ENCODE data around the gene PLCD3.

Gene PLCD3

DNA sequence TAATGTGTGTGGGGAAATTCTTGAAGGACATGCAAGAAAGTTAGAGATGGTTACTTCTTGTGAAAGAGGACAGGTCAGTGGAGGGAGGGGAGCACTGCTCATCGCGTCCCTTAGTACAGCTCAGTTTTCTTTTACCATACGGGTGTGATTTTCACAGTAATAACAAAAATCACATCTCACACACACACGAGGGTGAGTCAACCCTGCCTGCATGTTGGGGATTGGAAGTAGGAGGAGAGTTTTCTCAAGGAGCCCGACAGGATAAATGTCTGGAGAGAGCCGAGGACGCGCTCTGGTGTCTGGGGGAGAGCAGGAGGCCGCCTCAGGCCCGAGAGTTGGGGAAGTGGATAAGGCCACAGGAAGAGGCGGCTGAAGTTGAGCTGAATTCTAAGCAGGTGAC is 16.4 kb downstream of the PLCD3 start:
- DNase-seq (ENCODE audit: low read depth): no peak

DNA sequence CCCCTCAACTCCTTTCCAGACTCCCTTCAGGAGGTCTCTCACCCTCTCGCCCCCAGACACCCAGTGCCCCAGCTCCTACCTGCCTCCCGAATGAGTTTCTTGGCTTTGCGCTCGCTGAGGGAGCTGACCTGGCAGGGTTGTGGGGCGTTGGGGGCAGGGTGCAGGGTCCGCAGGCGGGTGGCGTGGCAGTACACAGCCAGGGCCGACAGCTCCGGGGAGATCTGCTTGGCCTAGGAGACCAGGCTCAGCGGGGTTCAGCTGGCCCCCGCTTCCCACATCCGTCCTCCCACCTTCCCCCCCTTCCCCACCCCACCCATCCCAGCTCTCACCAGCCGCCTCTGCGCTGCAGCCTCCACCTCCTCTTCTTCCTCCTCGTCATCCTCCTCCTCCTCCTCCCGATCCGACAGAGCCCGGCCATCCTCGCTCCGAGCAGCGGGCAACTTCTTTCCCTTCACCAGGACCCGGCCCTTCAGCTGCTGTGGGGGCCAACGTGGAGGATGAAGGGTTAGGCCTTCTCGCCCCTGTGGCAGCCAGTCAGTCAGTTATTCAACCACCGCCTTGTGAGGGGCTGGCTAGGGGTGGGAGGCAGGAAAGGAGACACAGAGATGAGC is 17.2 kb downstream of the PLCD3 start:
- no peak for DNase-seq (ENCODE audit: low read depth)

DNA sequence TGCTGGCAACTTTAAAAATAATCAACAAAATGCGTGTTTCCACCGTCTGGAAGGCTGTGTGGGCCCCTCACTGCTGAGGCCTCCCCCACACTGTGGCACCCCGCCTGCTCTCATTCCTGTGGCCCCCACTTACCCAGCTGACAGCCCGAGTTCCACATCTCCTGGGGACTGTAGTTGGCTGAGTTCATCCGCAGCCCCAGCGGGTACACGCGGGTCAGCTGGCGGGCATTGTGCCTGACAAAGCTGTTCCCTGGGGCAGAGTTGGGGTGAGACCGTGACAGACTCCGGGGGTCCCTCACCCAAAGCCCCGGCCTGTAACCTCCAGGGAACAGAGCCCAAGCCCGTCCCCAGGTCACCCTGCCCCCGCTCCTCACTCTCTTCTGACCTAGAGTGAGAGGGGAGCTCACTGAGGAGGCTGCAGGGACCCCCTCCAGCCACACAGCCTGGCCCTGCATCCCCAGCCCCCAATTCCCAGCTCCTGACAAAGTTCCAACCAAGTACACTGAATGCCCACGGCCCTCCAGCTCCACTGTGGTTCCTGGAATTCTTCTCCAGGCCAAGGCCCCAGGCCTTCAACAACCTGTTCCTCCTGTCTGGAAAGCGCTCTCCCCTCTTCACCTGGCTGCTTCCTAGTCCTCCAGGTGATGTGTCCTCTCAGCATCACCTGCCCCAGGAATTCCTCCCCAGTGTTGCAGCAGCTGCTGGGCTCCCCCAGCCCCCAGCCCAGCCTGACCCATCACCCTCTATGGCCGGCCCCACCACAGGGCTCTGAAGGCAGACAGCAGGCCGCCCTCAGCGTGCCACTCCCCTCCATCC is 18.0 kb downstream of the PLCD3 start:
- no peak for DNase-seq (ENCODE audit: low read depth)

DNA sequence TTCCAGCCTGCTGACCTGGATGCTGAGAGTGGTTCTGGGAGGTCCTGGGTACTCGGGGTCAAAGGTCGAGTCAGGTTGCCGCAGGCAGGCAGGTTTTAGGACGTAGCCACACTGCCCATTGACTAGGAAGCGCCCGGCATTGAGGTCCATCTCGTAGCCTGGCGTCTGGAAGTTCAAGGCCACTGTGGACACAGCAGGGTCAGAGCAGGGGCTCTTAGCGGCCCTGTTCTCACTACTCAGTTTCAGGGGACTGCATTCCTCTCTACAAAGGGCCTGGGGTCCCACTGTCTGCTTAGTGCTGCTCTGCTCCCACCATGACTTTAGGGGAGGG is 18.9 kb downstream of the PLCD3 start:
- DNase-seq (ENCODE audit: low read depth): no peak

DNA sequence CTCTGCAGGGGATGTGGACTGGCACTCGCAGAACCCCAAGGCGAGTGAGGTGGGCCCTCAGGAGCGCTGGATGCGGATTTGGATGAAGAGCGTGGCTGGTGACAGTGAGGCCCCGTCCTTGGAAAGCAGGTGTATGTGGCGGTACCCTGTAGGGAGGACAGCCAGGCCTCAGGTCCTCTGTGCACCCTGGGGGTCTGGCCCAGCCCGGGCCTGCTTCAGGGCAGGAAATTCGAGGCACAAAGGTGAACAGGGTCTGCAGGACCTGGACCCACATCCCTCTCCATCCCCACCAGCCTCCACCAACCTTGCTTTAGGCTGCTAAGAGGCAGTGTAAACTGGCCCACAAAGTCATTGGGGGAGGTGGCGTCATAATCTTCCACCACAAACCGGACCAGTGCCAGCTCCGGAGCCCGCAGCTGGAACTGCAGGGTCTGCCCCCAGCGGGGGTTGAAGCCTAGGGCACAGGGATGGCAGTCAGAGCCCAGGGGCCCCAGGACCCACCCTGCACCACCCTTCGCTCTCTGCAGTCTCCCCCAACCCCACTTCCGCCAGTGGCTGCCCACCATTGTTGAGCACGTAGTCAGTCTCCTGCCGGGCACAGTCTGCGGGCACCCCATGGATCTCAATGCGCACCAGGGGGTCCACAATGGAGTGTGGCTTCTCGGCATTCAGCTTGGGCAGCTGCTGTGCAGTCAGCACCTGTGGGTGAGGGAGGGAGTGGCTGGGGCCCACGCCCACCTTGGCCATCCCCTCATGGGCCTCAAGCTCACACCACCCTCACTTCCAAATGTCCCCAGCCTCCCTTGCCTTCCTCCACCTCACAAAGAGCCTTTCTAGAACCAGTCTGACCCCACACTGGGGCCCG is 19.5 kb downstream of the PLCD3 start:
- no peak for DNase-seq (ENCODE audit: low read depth)

DNA sequence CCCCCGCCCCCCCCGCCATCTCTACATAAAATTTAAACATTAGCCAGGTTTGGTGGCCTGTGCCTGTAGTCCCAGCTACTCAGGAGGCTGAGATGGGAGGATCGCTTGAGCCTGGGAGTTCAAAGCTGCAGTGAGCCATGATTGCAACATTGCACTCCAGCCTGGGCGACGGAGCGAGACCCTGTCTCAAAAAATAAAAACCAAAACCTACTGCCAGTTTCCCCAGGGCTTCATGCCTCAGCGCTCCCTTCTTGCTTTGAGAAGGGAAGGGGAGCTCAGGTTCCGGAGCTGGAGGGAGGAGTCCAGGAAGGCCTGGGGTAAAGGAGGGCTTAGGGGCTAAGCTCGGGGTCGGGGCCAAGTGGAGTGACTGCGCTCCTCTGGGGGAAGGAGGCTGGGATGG is 20.5 kb downstream of the PLCD3 start:
- DNase-seq (ENCODE audit: low read depth): no peak

DNA sequence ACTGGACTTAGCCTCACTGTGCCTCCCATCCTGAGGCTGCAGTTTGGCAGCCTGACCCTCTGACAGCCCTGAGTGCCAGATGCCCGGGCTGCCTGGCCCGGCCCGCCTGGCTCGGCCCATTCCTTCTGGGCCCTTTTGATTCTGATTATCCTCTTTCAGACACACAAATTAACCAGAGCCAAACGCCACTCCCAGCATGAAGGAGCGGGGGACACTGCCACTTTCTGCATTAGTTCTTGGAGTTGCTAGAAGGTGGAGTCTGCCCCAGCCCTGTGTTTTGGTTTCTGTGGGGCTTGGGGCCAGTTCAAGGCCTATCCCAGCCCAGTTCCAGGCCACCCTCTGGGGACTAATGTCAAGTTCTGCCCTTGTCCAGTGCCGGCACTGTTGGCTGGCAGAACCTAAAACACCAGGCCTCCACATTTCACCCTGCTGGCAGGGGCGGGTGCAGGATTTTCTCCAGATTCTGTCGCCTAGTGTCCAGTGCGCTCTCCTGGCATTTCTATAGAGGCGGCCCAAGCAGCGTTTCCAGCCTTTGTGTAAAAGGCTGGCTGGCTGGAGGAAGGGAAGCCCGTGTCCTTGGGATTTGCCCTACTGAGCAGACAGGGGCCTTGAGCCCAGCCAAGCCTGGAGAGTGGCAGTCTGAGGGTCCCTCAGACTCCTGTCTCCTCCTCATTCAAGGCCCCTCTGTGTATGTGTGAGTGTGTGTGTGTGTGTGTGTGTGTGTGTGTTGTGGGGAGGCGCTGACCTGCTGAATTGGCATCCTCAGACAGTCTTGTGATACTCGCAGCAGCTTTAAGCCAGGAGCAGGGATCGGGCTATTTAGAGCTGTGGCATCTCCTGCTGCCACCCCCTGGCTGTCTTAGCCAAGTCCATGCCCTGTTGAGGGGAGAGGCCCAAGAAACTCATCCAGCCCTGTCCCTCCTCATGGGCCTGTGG is 21.4 kb downstream of the PLCD3 start:
- no peak for DNase-seq (ENCODE audit: low read depth)

DNA sequence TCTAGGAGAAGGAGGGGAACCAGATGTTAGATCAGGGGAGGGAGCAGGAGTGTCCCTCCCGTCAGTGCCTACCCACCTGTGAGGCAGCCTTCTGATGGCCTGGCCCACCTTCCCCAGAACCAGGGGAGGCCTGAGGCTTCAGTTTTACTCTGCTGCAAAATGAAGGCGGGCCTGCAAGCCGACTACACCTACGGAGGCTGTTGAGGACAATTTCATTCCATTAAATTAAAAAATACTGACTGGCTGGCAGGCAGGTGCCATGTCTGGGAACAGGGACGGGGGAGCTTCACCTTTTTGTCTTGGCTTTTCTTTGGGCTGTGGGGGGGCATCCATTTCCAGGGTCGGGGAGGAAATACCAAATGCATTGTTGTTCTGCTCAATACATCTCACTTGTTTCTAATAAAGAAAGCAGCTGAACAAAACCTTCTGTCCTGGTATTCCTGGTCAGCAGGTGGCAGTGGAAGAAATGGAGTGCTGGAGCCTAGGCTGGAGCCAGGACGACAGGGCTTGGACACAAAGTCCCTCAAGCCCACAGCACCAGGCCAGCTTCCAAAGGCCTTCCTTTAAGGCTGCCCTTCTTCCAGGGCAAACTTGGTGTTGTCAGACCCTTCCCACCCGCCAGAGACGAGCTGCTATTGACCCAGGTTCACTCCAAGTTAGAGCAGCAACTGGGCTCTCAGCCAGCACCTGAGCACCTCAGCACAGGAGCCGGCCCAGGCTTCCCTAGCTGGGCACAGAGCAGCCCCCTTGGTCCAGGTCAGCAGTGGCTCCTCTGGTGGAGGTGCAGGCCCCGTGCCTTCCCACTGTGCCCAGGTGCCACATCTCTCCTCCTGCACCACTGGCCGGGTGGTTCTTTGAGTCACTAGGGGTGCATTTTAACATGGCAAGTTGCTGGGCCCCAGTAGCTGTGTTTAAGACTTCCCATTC is 23.5 kb downstream of the PLCD3 start:
- DNase-seq (ENCODE audit: low read depth): no peak

DNA sequence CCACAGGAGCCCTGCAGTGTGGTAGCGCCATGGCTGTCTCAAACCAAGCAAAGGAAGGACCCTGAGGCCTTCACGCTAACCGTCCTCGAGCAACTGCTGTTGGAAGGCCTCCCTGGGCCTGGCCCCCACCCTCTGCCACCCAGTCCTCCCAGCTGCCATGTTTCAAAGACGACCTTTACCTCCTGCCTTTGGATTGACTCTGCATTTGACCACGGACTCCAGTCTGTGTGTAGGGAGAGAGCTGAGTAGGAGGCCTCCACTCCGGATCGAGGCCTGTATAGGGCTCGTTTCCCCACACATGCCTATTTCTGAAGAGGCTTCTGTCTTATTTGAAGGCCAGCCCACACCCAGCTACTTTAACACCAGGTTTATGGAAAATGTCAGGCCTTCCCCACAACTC is 24.3 kb downstream of the PLCD3 start:
- DNase-seq (ENCODE audit: low read depth): no peak

DNA sequence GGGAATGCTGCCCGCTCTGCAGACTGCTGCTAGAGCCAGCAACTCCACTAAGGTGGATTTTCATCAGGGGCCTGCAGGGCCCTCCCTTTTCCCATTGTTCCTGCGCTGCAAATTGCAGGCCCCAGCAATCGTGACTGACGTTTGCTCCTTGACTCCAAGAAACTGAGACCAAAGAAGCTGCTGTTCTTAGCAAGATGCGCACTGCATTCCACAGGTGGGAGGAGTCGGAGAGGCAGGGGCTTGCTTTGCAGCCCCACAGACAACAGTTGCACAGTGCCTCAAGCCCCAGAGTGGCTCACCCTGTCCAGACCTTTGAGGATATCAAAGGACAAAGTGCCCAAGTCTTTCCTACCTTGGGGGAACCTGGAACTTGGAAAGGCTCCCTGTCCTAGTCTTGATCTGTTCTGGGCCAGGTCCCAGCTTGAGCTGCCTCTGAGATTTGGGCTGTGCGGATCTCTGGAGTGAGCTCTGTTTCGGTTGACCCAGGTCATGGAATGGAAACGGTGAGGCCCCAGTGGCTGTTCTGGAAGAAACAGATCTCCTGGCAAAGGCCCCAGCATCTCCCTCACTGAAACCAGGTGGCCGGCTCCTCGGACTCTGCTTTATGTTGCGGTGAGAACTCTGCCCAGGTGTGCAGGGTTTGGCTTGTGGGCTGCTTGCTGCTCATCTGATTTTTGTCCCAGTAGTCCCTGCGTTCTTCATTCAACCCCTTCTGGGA is 24.9 kb downstream of the PLCD3 start:
- DNase-seq (ENCODE audit: low read depth): no peak

DNA sequence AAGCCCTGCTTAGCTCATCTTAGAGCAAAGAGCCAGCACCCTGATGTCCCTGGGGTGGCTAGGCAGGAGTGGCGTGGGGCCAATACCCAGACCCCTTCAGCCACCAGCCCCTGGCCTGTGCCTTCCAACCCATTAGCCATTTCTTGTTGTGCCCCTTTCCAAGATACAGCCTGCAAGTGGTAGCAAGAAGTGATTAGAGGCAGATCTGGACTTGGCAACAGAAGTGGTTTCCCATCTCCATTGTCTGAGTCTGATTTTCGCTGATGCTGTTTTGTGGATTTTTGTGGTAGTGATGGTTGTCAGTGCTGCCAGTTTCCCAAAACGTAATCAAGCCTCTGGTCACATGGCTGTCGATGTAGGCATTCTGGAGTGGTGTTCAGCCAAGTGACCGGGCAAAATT is 25.7 kb downstream of the PLCD3 start:
- DNase-seq (ENCODE audit: low read depth): no peak

DNA sequence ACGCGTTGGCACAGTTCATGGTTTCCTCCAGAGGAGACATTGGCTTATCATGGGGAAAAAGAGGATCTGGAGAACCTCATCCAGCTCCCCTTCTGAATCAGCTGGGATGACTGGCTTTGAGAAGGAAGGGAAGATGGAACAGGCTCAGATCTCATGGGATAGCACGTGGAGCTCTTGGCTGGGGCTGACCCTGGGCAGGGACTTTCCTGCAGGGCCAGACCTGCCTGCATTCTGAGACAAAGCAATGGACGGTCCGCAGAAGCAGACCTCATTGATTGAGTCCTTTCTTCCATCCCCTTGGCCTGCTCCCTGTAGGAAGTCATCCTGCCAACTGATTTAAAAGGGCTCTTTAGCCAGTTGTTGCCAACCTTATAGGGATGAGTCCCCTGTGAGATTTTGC is 26.2 kb downstream of the PLCD3 start:
- DNase-seq (ENCODE audit: low read depth): no peak

DNA sequence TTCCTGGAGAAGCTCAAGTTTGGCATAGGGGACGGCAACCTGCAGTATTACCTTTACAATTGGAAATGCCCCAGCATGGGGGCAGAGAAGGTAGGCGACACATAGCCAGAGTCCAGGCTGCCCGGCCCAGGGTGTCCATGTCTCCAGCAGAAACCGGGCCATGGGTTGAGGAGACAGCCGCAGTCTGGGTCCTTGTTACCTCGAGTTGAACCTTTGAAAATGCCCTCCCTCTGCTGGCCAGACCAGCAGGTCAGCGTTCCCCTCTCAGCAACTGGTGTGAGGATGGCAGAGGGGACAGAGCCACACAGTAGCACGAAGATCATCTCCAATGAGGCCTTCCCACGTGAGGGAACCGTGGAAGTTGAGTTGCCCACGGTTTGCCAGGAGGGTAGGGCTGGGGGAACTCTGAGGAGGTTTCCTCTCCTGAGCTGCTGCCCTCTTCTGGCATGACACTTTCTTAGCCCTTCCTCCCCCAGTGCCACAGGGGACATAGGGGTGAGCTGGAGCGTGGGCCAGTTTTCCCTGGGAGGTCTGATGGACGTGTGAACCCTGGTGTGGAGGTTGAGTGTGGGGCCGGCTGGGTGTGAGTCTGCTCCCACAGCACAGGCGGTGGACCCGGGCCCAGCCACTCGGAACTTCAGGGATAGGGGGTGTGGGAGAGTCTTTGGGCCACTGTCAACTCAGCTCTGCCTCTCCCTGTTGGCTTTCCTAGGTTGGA is 27.2 kb downstream of the PLCD3 start:
- DNase-seq (ENCODE audit: low read depth): no peak

DNA sequence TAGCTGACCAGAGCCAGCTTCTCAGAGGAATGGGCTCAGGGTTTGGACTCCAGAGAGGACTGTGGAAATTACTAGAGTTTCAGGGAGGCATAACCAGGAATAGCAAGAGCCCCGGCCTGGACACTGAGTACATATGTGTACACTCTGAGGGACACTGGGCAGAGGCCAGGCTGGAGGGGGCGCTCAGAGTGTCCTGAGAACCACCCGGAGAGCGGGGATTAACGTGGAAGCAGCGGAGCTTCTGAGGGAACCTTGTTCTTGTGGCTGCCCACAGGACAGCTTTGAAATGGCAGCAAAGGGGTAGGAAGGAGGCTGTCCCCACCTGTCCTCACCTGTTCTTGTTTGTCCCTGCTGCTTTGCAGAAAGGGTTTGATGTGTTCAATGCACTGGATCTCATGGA is 27.8 kb downstream of the PLCD3 start:
- no peak for DNase-seq (ENCODE audit: low read depth)

DNA sequence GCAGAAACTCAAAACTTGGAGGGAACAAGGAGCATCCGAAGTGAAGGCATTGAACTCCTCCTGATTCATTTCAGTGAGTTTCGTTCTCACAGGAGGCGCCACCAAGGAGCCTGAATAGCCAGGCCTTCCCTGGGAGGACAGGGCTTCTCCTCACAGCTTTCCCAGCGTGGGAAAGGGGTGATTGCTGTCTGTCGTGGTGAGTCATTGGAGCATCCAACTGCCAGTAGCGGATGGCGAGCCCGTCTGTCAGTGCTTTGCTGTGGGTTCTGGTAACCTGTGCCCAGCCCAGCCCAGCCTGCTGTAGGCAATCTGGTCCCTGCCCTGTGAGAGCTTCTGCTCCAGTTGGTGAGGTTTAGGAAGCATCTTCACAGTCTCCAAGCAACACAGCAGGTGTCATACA is 28.3 kb downstream of the PLCD3 start:
- DNase-seq (ENCODE audit: low read depth): no peak

DNA sequence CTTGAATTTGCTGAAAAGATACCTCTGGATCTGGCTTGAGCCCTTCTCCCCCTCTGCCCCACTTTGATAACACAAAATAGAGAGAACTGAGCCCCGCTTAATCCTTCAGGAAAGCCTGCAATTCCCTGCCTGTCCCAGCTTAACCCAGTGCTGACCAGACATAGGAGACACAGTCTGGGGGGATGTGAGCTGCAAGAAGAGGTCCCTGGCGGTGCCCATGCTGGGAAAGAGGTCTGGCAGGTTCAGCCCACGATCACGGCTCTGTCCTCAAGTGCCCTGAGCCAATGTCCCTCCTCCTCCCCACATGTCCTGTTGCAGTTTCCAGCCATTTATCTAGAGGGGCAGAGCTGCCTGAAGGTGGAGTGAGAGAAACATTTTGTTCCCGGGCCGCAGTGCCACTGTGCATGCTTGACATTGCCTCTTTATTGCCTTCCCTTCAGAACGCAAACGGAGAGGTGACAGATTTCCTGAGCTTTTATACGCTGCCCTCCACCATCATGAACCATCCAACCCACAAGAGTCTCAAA is 29.0 kb downstream of the PLCD3 start:
- no peak for DNase-seq (ENCODE audit: low read depth)

DNA sequence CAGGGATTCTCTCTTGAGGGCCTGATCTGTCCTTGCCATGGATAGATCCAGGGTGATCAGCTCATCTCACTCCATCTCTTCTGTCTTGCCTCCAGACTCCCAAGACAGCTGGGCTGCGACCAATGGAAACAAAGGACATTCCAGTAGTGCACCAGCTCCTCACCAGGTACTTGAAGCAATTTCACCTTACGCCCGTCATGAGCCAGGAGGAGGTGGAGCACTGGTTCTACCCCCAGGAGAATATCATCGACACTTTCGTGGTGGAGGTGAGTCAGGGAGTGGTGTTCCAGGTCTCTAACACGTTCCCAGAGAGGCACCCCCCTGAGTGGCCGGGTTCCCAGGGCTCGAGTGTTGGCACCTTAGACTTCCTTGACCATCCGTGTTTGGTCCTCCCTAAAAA is 29.5 kb downstream of the PLCD3 start:
- DNase-seq (ENCODE audit: low read depth): no peak

DNA sequence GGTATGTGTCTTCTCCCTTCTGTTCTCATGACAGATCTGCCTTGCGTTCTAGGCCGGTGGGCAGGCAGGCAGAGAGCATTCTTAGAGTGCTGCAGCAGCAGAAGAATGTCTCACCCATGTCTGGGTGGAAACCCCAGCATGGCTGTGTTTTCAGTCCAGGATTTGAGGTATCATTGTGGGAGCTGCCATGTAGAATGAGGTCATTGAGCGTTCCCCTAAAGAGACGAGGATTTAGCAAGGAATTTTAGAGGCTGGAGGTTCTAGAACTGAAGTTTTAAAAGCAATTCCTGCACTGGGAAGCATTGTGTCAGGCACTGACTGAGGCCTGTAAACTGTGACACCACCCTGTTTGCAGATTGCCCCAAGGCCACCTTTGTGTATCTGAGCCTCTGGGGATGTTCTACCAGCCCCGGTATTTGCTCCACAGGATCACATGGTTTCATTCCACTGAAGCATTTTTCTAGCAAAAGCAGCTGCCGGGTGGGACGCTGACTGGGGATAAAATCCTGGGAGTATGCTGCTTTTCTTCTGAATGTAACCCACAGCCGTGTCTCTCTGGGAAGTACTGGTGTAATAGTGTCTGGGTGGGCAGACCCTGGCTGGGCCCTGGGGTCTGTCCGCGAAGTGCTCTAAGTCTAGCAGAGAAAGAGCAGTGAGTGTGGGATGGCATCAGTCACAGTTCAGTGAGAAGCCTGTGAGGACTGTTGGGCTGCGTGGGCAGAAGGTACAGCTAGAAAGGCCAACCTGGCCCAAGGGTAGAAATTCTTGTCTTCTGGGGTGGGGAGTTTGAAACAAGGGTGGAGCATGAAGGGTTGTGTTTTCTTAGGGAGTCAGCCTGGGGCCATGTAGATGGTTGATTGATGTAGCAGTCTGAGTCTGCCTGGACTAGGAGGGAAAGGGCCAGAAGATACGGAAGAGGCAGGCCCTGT is 30.2 kb downstream of the PLCD3 start:
- no peak for DNase-seq (ENCODE audit: low read depth)
